ENCODE results near the gene SLAMF9.

The SLAMF9 gene

DNA sequence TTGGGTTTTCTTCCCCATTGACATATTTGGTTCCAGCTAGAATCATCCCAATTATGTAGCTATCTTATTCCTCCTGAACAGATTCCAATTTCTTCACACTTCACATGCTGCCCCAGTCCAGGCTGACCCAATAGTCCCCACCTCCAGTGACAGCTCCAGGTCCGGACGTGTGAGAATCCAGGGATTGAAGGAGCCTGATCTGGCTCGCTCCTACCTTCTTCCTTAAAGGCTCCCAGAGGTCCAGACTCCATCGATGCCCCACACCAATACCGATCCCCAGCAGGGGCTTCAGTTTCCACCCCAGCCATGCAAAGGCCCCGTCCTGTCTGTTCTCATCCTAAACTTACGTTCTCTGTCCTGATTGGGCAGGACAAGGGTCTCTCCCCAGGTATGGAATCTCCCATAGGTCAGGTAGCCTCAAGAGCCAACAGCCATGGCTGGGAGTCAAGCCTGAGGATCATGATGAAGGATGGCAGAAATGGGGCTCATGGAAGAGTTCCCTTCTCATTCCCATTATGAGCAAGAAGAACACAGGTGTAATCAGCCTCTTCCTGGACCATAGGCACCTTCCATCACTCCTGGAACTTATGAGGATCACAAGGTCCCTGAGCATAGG is 20.4 kb upstream of the SLAMF9 start:
- DNase-seq = no peak

DNA sequence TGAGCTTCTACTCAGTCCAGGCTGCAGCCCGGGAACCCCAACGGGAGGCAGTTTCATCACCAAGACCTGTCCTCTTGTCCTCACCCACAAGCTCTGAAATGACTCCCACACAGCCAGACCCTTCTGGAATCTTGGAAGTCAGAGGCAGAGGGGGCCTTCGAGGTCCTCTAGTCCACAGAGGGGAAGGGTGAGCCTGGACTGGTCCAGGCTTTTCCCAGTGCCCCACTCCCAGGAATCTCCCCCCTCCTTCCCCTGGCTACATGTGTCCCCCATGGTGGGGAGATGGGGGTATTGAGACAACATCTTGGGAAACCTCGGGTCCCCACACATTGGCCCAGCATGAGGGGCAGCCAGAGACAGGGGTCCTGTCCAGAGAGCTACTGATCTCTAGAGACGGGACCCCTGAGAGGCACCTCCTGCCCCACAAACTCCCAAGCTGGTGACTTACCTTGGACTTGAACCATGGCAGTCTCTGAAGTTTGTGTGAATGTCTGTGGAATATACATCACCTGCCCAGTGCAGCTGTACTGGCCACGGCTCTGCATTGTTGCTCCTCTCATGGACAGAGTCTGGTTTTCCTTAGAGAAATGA is 19.4 kb upstream of the SLAMF9 start:
- no peak for DNase-seq

DNA sequence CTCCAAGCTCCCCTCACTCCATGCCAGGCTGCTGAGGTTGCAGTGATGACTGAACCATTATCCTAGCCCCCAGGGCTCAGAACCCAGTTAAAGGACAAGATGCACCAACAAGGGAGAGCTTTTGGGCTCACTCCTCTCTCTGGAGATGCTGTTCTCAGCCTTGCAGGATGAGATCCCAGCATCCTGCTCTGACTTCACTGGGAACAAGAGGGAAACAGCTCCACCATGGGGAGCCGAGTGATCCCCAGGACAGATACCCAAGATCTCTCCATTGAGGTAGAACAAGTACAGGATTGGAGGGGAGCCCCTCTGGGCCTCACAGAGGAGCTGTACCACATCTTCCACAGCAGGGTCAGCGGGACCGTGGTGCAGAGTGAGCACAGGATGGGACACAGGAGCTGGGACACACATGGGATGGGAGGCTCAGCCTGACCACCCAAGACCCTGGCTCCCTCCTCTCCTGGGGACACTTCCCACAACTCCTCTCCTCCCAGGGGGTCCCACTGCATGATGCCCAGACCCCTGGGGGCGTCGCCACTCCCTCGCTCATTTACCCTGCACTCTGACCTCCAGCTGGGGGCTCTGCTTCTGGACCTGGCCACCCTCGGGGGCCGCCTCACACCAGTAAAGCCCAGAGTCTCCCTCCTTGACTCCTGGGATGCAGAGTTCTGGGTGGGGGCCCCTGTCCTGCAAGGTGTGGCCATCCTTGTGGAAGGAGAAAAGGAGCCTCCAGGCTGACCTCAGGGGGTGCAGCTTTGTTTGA is 18.6 kb upstream of the SLAMF9 start:
- DNase-seq = no peak

DNA sequence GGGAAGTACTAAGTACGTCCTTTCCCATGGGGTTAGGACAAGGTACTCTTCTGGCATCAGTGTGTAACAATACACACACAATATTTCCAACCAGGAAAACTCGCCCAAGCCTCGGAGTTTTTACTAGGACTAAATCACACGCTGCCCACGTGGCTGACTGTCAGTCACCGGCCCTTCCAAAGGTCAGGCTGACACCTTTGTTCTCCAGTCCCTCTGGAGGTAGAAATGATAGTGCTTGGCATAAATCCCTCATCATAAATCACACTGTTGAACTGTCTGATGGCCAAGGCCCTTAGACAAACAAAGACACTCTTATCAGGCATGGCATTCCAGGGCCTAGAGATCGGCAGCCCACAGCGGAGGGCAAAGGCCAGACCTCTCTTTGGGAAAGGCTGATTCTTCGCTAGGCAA is 16.9 kb upstream of the SLAMF9 start:
- no peak for DNase-seq

DNA sequence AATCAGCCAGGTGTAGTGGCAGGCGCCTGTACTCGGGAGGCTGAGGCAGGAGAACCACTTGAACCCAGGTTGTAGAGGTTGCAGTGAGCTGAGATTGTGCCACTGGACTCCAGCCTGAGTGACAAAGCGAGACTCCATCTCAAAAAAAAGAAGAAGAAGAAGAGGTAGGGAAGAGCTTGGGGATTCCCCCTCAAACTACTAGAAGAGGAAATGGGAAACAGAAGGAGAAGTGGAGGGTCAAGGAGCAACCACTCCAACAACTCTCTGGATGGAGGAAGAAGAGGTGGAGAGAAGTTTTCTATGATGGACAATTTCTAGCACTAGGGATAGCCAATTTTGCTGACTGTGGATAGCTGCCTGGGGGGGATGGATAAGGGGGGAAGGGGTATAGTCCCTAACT is 14.9 kb upstream of the SLAMF9 start:
- no peak for DNase-seq

DNA sequence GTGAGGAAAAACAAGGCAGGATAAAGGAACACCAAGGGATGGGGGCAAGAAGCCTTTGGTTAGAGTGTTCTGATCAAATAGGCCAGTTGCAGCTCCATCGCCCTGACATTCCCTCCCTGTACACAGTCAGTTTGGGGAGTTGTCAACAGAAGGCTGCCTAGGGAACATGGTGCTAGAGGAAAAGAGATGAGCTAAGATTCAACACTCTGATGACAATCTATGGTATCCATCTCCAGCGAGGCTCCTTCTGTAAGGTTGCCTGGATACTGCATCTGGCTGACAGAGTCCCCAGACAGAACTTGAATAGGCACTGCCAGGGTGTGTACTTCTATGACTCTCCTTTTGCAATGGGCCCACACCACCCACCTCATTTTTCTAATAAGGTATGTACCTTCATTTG is 11.2 kb upstream of the SLAMF9 start:
- DNase-seq = no peak

DNA sequence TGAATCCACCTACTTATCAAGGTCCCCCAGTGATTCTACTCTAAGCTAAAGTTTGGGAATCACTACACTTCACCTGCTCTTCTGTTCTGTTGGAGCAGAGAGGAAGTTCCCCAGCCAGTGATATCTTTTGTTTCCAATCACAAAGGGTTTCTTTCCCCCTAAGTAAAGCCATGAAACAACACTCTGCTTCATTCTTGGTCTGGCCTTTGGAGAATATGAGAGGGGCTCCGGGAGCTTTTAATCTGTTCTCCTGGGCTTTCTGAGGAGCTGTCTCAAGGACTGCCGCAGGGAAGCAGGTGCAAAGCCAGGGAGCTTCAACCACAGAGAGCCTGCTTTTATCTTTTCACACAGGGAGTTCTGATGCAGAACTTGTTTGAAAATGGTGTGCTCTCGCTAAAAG is 10.1 kb upstream of the SLAMF9 start:
- no peak for DNase-seq

DNA sequence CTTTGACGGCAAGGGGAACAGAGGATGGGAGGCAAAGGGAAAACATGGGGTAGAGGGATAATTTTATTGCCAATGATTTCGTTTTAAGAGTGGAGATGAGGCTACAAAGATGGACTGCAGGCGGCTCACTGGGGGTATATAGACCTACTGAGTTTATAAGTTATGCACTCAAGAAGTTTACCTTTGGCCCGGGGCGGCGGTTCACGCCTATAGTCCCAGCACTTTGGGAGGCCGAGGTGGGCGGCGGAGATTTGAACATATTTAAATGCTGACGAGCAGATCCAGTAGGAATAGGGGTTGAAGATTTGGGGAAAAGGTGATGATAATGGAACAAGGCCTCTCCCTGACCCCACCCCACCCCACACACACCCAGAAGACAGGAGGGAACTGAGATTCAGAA is 8.1 kb upstream of the SLAMF9 start:
- no peak for DNase-seq

DNA sequence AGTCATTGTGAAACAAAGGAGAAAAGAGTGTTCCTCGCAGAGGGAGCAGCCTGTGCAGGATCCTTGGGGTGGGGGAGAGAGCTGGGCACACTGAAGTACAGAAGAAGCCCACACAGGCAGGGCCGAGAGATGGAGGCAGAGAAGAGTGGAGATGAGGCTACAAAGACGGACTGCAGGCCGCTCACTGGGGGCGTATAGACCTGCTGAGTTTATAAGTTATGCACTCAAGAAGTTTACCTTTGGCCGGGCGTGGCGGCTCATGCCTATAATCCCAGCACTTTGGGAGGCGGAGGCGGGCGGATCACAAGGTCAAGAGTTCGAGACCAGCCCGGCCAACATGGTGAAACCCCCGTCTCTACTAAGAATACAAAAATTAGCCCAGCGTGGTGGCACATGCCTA is 7.6 kb upstream of the SLAMF9 start:
- DNase-seq = no peak

DNA sequence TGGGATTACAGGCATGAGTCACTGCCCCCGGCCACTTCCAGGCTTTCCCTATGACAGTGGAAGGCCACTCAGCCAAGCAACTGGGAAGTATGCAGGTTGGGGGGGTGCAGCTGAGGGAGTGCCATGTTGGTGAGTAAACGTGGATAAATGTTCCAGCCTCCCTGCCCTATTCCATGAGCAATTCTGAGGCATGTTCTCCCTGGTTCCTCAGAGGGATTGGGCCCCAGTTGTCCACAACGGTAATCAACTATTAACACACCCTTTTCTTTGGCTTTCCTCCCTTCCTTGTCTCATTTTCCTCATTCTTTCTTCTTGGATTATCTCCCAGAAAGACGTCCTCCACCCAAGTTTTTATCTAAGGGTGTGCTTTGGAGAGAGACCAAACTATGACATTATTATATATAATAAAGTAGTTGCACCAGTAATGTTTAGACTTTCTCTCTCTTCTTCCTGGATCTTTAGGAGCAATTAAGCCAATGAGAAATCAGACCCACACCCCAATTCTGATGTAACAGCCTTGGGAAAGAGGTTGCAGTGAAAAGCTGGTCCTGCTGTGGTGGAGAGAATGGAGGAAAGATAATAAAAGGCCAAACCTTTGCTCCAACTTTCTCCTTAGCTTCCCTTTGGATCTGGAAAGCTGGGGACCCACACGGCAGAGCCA is 6.8 kb upstream of the SLAMF9 start:
- DNase-seq = no peak

DNA sequence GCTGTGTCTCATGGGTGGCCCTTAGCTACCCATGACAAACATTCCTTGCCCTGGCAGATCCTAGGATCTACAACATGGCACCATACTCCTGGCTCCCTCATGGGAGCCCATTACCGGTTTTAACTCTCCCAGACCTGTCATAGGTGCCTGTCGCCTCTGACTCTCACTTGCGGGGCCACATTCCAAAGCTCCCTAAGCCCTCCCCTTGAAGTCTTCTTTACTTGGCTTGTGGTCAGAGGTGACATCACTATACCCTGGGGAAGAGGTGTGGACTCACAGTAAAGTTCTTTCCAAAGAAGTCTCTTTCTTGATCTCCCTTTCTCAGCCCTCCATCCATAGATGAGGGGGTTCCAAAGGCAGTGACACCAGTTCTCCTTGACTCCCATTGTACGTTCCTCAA is 5.4 kb upstream of the SLAMF9 start:
- no peak for DNase-seq

DNA sequence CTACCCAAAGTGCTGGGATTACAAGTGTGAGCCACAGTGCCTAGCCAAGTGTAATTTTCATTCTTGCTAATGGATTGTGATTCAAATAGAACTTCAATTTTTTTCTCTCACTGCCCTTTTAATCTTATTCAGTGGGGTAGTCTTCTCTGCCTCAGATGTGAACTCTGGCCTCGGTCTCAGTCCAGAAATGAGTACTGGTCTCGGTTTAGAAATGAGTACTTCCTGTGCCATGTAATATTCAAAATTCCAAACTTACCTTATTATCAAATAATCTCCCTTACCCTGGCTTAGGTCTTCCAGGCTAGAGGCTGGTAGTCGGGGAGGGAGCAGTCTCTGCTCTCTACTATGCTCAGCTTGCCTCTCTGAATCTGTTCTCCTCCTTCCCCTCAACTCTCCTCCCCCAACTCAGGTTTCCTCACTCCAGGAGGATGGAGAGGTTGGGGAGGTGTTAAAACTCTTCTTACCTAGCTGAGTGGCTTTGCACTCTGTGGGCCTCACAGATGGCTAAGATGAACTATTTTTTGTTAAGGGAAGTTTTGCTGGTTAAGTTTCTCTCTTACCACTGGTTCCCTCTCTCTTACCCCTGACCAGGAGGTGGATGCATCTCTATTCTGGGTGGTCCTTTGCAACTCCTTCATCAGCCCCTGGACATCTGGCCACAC is 4.8 kb upstream of the SLAMF9 start:
- no peak for DNase-seq

DNA sequence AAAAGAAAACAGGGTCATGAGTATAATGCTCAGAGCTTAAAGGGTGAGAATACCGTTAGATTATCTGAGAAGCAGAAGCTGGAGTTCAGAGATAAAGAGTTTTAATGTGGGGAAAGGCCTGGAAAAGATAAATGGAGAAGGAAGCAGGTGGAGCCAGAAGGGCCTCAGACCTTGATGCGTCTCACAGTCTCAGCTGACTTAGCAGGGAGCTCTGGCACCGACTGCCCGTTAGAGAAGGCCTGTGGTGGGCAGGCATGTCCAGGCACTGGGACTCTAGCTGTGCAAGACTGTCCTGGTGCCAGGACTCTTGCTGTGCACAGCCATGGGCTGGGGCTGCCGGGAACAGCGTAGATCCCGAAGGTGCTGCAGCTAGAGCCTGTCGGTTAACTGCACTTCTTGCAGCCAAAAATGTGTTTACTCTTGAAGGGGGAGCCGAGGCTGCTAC is 3.8 kb upstream of the SLAMF9 start:
- DNase-seq = no peak

DNA sequence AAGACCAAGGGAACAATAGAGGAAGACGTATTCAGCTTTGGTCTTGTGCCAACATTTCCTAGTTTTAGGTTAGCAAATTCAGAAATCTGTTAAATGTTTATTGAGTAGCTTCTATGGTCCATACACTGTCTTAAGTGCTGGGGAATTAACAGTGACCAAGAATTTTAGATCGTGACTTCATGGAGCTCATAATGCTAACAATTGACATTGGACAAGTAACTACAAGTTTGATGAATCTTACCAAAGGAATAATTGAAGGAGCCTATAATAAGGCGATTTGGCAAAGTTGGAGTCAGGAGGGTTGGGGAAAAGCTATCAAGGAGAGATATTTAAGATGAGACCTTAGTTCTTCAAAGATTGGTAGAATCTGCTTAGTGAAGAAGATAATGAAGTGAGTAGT is 1.4 kb upstream of the SLAMF9 start:
- no peak for DNase-seq

DNA sequence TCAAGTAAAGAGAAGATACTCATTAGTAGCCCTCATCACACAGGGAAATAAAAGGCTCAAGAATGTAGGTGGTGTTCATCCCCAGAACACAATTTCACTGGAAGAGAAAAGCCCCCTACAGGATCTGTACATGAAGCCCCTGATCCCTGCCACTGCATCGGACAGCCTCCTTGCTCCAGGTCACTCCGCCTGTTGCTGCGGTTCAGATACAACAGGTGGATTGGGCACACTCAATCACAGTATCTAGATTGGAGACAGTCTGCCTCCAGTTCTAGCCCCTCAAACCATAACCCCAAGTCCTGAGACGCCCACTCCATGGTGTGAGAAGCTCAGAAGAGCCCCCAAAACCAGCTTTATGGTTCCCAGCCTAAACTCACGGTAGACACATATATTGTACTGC is 1.1 kb downstream of the SLAMF9 start:
- DNase-seq = no peak

DNA sequence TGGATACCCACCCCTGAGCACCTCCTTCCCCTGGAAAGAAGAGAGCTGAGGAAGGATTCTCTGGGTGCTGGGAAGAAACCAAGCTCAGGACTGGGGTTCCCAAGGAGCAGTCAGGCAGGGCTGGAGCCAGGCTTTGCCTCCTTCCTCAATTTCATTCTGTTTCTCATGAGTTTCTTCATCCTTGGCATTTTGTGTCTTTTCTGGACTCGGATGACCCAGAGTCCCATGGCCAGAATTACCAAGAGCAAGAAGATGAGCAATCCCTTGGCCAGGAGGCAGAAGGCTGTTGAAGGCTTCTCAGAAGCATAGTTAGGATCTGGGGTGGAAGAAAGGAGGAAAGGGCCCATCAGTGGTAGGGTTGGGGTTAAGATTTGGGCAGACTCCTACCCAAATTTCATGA is 2.5 kb downstream of the SLAMF9 start:
- no peak for DNase-seq

DNA sequence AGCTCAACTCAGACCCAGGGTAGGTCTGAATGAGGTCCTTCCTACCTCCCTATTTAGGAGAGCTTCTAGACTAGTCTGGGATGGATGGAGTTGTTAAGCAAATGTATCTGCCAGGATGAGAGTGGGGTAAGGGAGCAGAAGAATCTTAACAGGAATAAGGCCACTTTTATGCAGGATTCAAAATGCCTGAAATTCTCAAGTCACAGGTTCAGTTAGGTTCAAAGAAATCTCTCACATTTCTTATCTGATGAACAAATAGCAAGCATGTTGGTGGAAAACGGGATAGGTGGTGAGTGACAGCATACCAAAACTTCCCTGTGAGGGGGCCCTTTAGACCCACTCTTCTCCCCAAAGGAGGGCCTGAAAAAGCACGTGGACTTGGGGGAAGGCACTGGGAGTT is 3.0 kb downstream of the SLAMF9 start:
- DNase-seq = no peak

DNA sequence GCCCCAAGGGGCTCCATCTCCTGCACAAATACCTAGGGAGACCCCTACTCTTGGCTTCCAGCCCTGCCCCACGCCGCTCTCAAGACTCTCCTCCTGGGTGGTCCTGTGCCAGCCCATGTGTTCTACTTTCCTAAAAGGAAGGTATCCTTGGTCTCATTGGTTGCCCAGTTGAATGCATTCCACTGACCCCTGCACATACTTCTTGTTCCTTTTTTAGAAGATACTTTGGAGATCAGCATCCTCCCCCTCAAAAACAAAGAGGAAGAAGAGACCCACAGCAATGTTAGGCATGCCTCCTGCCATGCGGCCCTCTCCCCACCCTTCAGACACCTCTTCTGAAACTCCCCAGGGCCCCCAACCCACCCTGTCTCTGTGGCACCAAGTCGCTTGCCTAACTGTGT is 4.1 kb downstream of the SLAMF9 start:
- no peak for DNase-seq

DNA sequence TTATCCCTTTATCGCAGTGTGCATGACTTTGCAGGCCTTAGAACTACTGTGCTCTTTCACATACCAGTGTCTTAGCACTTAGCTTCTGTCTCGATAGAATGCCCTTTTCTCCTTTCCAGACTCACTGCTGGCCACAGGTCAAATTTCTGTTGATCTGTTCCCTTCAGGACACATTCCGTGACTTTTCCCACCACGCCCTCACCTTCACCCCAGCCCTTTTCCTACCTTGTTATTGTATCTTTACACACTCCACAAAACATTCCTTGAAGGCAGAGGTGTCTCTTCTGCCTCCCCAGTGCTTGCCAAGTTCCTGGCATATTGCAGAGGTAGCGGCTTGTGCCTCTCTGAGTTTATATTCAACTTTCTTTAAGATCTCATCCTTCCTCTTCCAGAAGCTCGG is 4.9 kb downstream of the SLAMF9 start:
- DNase-seq = no peak

DNA sequence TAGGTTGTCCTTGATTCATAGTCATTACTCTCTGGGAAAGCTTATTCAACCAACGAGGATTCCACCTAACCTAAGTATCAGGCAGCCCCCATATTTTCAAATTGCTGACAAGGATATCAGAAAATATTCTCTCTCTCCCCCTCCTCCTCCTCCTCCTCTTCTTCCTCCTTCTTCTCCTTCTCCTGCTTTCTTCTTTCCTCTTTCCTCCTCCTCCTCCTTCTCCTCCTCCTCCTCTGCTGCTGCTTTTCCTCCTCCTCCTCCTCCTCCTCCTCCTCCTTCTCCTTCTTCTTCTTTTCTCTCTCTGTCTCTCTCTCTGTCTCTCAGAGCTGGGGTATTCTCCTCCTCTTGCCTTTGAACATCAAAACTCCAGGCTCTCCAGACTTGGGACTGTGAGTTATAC is 6.1 kb downstream of the SLAMF9 start:
- no peak for DNase-seq

DNA sequence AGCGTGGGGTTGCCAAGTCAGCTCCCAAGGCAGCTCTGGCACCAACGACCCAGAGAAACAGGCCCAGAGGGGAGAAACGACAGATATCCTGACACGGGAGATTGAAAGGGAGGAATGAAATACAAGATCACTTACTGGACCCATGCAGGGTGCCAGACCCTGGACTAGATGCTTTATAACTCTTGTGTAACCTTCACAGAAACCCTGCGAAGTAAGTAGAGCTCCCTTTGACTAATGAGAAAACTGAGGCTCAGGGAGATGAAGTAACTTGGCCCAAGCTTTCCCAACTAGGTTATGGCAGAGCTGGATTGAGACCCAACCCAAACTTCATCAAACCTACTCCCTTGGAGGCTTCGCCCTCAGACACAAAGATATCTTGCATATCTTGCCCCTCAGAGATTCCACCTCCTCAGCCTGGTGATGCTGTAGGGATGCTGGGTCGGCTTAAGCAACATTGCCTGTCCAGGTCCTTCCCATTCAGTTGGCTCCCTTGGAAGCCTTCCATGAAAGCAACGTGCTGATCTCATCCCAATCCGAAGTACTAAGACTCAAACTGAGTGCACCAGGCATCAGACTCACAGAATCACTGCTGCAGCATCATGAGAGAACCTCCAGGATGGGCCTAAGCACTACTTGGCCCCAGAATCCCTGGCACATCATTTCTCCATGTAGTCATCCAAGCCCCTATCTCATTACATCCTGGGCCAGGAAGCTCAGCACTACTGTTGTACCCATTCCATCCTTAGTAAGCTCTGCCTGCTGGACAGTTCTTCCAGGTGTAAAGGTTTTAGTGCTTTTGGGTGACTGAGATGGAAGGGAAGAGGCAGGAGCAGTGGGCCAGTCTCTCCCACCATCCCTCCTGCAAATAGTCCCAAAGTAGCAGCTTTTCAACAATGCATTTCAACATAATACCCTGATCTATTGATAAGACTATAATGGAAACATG is 7.5 kb downstream of the SLAMF9 start:
- peak; percentile 8 for DNase-seq
